ENCODE measurements around the gene ZNF280A.
"Not testable (repeated sequence)": the region's sequence is repeated elsewhere in the genome, so short reads cannot be mapped to it uniquely, and the experiment has no call there.

The ZNF280A gene

DNA sequence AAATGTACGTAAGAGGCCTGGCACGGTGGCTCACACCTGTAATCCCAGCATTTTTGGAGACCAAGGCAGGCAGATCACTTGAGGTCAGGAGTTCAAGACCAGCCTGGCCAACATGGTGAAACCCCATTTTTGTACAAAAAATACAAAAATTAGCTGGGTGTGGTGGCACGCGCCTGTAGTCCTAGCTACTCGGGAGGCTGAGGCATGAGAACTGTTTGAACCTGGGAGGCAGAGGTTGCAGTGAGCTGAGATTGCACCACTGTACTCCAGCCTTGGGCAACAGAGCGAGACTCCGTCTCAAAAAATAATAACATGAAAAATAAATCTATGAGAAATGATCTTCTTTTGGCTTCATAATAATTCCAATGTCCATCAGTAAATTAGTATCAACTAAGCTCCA lies 9.2 kb downstream of the ZNF280A start:
- not testable (repeated sequence) for DNase-seq

- DNase-seq = not testable (repeated sequence)
These were observed 10.2 kb downstream of the ZNF280A start for GRCh38 chr22:22509912-22510311.

- DNase-seq = peak; percentile 79 to 88
These were observed 11.5 kb downstream of the ZNF280A start, which contains the start of gene ZNF280B for GRCh38 chr22:22508274-22509176. Gene ZNF280B (minus strand): TSS chr22:22508742. CDS start chr22:22489398, 19,344 bp downstream.

GRCh38 chr22:22507743-22508273 lies 12.3 kb downstream of the ZNF280A start:
- no peak for DNase-seq

DNA sequence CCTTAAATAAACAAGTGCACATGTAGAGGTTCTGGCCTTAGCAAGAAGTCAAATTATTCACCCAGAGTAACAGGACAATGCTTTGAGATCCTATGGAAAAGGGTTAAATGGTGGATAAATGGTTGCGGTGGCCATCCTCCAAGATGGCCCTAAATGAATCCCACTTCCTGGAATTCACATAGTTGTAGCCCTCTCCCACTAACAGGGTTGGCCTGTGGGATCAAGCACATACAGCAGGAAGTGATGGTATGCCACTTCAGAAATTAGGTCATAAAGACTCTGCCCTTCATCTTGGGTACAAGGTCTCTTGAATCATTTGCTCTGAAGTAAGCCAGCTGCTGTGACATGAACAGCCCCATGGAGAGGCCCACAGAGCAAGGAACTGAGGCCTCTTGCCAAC lies 13.3 kb downstream of the ZNF280A start:
- DNase-seq = no peak

- DNase-seq = no peak
These were observed 21.8 kb downstream of the ZNF280A start for GRCh38 chr22:22498267-22498666.

GRCh38 chr22:22491589-22491988 lies 28.5 kb downstream of the ZNF280A start:
- not testable (repeated sequence) for DNase-seq

DNA sequence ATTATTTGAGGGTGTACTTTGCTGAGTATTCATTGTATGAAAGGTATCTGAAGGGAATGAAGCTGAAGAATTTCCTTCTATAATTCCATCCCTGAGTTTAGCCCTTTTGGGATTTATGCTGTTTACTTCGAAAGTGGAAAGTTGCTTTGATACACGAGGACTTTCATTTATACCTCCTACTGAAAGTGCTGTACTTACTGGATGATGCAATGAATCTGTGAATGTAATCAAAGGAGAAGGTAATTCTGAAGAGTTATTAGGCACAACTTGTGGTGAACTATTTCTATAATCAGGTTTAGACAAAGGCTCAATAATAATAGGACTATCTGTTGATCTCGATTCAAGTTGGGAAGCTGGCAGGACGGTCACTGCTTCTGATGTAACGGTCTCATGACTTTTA lies 31.3 kb downstream of the ZNF280A start:
- no peak for DNase-seq

DNA sequence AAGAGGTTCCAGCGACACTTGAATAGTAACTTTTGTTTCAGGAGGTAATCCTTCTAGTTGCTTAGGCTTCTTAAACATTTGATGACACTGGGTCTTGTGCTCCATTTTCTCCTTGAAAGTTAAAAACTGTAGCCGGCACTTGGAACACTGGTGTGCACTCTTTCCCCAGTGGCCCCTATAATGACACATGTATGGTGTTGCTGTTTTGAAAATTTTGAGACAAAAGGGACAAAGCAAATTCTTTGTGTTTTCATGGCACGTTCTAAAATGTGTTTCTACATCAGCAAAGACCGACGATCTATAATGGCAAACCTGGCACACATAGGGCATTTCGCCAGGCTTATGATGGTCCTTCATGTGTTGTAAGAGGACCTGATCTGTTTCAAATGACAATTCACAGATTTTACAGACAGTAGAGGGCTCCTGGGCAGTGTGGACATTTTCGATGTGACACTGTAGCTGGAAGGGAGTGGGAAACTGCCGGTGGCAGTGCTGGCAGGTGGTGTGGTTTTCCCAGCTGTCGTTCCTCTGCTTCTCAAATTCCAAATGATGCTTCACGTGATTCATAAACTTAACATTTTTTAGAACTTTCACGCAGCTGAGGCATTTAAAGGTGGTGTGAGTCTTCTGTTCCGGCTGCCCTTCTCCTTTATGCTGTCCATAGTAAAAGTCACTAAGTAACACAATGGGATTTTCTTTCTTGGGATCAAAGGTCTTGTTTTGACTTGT lies 32.0 kb downstream of the ZNF280A start:
- DNase-seq = no peak

- no peak for DNase-seq
These were observed 33.0 kb downstream of the ZNF280A start for GRCh38 chr22:22487059-22487458.

GRCh38 chr22:22486132-22486899 lies 33.8 kb downstream of the ZNF280A start:
- no peak for DNase-seq

DNA sequence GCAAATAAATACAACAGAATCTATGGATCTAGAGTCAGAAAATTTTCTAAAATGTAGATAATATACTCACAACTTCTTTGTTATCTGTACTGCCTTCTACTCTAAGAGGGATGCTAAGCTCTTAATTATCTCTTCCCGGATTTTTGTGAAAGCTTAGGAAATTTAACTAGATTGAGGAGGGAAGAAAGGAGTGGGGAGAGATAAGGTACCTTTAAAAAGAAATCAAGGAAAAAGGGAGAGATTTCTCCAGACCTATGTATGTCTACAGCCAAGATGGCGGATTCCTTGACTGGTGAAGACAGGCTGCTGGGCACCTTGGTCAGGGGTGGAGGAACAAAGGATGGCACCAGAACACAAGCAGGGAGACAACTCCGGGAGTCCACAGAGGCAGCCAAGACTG lies 34.5 kb downstream of the ZNF280A start:
- DNase-seq = no peak

DNA sequence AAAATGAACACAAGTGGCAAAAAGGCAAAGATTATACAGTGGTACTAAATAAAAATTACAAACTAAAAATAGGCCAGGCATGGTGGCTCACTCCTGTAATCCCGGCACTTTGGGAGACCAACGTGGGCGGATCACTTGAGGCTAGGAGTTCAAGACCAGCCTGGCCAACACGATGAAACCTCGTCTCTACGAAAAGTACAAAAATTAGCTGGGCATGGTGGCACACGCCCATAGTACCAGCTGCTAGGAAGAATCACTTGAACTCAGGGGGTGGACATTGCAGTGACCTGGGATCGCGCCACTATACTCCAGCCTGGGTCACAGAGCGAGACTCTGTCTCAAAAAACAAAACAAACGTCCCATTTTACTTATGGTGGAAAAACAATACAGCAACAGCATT lies 36.0 kb downstream of the ZNF280A start:
- no peak for DNase-seq

GRCh38 chr22:22480940-22481339 lies 39.1 kb downstream of the ZNF280A start:
- DNase-seq = no peak

GRCh38 chr22:22479999-22480532 lies 40.0 kb downstream of the ZNF280A start:
- DNase-seq = no peak

GRCh38 chr22:22479116-22479515 lies 41.0 kb downstream of the ZNF280A start:
- no peak for DNase-seq

DNA sequence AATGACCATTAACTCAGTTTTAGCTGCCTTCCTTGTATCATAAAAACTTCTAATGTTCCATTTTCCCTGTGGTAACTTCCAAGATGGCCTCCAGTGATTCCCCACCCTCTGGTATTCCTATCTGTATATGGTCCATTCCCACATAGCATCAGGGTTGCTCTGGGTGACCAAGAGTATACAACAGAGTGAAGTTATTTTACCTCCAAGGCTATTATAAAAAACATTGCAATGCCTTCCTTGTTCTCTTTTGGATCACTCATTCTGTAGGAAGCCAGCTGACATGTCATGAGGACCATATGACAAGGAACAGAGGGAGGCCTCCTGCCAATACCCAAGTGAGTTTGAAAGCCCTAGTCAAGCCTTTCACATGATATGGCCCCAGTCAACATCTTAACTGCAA lies 41.6 kb downstream of the ZNF280A start:
- DNase-seq = no peak

DNA sequence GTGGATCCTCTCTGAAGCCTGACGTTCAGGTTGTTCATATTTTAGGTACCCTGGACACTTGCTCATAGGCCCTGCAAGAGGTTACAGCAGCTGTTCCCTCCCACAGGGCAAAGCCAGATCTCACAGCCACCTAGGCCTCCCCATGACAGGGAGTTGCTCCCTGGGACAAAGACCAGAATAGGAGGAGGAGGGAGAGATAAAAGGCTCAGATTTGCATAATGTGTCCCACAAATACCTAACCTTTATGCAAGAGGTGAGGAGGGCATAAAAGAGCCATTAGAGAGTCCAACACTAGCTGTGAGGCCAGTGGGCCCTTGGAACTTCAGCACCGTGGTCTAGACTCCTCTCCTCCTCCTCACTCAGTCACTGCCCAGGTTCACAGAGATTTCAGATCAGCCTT lies 45.3 kb downstream of the ZNF280A start:
- DNase-seq = no peak

GRCh38 chr22:22471104-22471503 lies 49.0 kb downstream of the ZNF280A start:
- not testable (repeated sequence) for DNase-seq

DNA sequence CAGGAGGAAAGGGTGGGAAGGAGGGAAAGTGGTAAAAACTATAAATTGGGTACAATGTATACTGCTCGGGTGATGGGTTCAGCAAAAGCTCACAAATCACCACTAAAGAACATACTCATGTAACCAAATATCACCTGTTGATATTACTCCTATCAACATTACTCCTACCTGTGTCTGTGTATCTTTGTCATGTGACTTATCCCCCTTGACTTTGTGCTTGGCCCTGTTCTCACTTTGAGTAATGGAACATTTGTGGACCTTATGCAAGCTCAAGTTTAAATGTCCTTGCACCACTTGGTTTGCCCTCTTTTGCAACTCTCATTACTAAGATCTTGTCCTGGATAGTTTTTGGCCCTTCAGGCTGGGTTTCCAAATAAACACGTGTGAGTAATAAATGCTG lies 50.5 kb downstream of the ZNF280A start:
- DNase-seq = no peak

DNA sequence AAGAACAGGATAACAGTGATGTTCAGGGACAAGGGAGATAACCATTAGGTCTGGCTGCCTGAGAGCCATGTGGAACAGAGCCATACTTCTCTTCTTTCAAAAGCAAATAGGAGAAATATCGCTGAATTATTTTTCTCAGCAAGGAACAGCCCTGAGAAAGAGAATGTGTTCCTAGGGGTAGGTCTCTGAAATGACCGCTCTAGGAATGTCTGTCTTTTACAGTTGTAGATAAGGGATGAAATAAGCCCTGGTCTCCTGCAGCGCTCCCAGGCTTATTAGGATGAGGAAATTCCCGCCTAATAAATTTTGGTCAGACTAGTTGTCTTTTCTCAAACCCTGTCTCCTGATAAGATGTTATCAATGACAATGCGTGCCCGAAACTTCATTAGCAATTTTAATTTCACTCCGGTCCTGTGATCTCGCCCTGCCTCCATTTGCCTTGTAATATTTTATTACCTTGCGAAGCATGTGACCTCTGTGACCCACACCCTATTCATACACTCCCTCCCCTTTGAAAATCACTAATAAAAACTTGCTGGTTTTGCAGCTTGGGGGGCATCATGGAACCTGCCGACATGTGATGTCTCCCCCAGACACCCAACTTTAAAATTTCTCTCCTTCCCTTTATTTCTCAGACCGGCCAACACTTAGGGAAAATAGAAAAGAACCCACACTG lies 51.1 kb downstream of the ZNF280A start:
- not testable (repeated sequence) for DNase-seq

DNA sequence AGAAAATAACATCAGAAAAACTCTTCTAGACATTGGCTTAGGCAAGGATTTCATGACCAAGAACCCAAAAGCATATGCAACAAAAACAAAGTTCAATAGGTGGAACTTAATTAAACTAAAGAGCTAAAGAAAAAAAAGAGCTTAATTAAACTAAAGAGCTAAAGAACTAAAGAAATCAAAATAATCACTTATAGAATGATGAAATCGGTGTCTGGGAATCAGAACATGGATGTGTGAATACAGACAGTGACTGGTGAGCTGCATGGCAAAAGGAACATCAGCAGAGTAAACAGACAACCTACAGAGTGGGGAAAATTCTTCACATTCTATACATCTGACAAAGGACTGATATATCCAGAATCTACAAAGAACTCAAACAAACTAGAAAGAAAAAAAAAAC lies 53.0 kb downstream of the ZNF280A start:
- no peak for DNase-seq
